GM23338 (cell line): Measurements from ENCODE around the gene SOD3. TPM values are rescaled to one million over a fixed set of nuclear protein-coding genes. Genes with fewer than 3 reads are reported as not detected.

ENCODE experiments used
- ATAC-seq: fragments of 200-7000 bp; cut with Tn5 transposase; 3 replicates; pipeline ENCODE4 v1.9.1; 2020
- DNase-seq: peaks from one replicate; pipeline ENCODE4 v3.0.0-alpha.2; 2015; ENCODE audit warnings: low spot score
- H2AFZ ChIP-seq: fragments of 200-600 bp; sonication (generic); 2 replicates; pipeline ENCODE4 v1.8.0; 2016; ENCODE audit warnings: antibody characterized with exemption, mild to moderate bottlenecking, moderate library complexity
- H3F3A ChIP-seq: fragments of 200-600 bp; sonication (generic); replicated peaks from 2 replicates; pipeline ENCODE4 v1.8.0; 2017; ENCODE audit warnings: antibody characterized with exemption, mixed run types, low read depth
- H3K27ac ChIP-seq: fragments of 200-600 bp; sonication (generic); 2 replicates; pipeline ENCODE4 v1.6.1; 2016; ENCODE audit warnings: low read depth
- H3K27me3 ChIP-seq: fragments of 200-600 bp; sonication (generic); 2 replicates; pipeline ENCODE4 v1.8.0; 2016; ENCODE audit warnings: mild to moderate bottlenecking, mixed run types, moderate library complexity; ENCODE audit not compliant: insufficient read depth
- H3K36me3 ChIP-seq: fragments of 200-600 bp; sonication (generic); 2 replicates; pipeline ENCODE4 v1.8.0; 2016; ENCODE audit warnings: mild to moderate bottlenecking; ENCODE audit not compliant: insufficient read depth
- H3K4me1 ChIP-seq: fragments of 200-600 bp; sonication (generic); 2 replicates; pipeline ENCODE4 v1.8.0; 2016; ENCODE audit warnings: mild to moderate bottlenecking, moderate library complexity; ENCODE audit not compliant: insufficient read depth
- H3K4me2 ChIP-seq: fragments of 200-600 bp; sonication (generic); 2 replicates; pipeline ENCODE4 v1.7.1; 2017; ENCODE audit warnings: mixed run types
- H3K4me3 ChIP-seq: fragments of 200-600 bp; sonication (generic); 2 replicates; pipeline ENCODE4 v1.6.1; 2016; ENCODE audit warnings: mixed run types
- H3K79me2 ChIP-seq: fragments of 200-600 bp; sonication (generic); replicated peaks from 2 replicates; pipeline ENCODE4 v1.8.0; 2017; ENCODE audit warnings: mild to moderate bottlenecking; ENCODE audit not compliant: insufficient read depth
- H3K9me2 ChIP-seq: fragments of 200-600 bp; sonication (generic); 2 replicates; pipeline ENCODE4 v1.8.0; 2017; ENCODE audit not compliant: insufficient read depth
- H4K20me1 ChIP-seq: fragments of 200-600 bp; sonication (generic); replicated peaks from 2 replicates; pipeline ENCODE4 v1.8.0; 2017; ENCODE audit warnings: mild to moderate bottlenecking; ENCODE audit not compliant: insufficient read depth
- H3K27ac Mint-ChIP-seq: 2 replicates; pipeline ENCODE4 v1.8.0; 2020; ENCODE audit warnings: inconsistent platforms, mild to moderate bottlenecking, moderate library complexity, mixed read lengths
- H3K27me3 Mint-ChIP-seq: 3 replicates; pipeline ENCODE4 v1.8.0; 2022; ENCODE audit warnings: low read depth, mild to moderate bottlenecking, moderate library complexity, mixed read lengths, inconsistent platforms; ENCODE audit not compliant: insufficient read depth, poor library complexity
- H3K36me3 Mint-ChIP-seq: 3 replicates; pipeline ENCODE4 v1.8.0; 2021; ENCODE audit warnings: low read depth, mild to moderate bottlenecking, inconsistent platforms, moderate library complexity, mixed read lengths
- H3K4me1 Mint-ChIP-seq: 3 replicates; pipeline ENCODE4 v1.8.0; 2020; ENCODE audit warnings: mild to moderate bottlenecking, inconsistent platforms, mixed read lengths
- H3K4me3 Mint-ChIP-seq: 3 replicates; pipeline ENCODE4 v1.8.0; 2021; ENCODE audit warnings: moderate library complexity, mild to moderate bottlenecking, inconsistent platforms, mixed read lengths
- H3K9me3 Mint-ChIP-seq: 3 replicates; pipeline ENCODE4 v1.8.0; 2020; ENCODE audit warnings: moderate library complexity, mild to moderate bottlenecking, inconsistent platforms, mixed read lengths
- CREB1 ChIP-seq: fragments of 250-450 bp; sonication (Bioruptor Pico); IDR thresholded peaks from 2 replicates; pipeline ENCODE4 v1.5.0; 2020; ENCODE audit warnings: low read depth, mild to moderate bottlenecking, moderate library complexity
- EZH2 ChIP-seq: fragments of 200-600 bp; sonication (generic); IDR thresholded peaks from one replicate; pipeline ENCODE4 v1.8.0; 2017; ENCODE audit warnings: antibody characterized with exemption, mild to moderate bottlenecking, low read depth; ENCODE audit not compliant: unreplicated experiment
- EZH2phosphoT487 ChIP-seq: fragments of 200-600 bp; sonication (generic); IDR thresholded peaks from one replicate; pipeline ENCODE4 v1.8.1; 2018; ENCODE audit warnings: antibody characterized with exemption; ENCODE audit not compliant: unreplicated experiment
- JUNB ChIP-seq: IDR thresholded peaks from one replicate; pipeline ENCODE4 v1.6.1; 2016; ENCODE audit warnings: antibody characterized with exemption; ENCODE audit not compliant: unreplicated experiment
- NANOG ChIP-seq: IDR thresholded peaks from 2 replicates; pipeline ENCODE4 v1.6.1; 2016; ENCODE audit warnings: antibody characterized with exemption, borderline replicate concordance
- POLR2AphosphoS5 ChIP-seq: IDR thresholded peaks from 2 replicates; pipeline ENCODE4 v1.6.1; 2016; ENCODE audit warnings: antibody characterized with exemption, low read depth
- STAT1 ChIP-seq: IDR thresholded peaks from one replicate; pipeline ENCODE4 v1.6.1; 2016; ENCODE audit warnings: antibody characterized with exemption; ENCODE audit not compliant: unreplicated experiment
- ZNF114 ChIP-seq: fragments of 250-450 bp; sonication (Bioruptor Pico); IDR thresholded peaks from 2 replicates; pipeline ENCODE4 v1.5.0; 2020; ENCODE audit warnings: mild to moderate bottlenecking, moderate library complexity
- ZNF331 ChIP-seq: fragments of 250-450 bp; sonication (Bioruptor Pico); IDR thresholded peaks from 2 replicates; pipeline ENCODE4 v1.5.0; 2020; ENCODE audit warnings: low read depth, mild to moderate bottlenecking, moderate library complexity
- polyA plus RNA-seq: library from polyadenylated mRNA; unstranded; fragments of >200 nt; fragmentation: Nextera tagmentation; extraction: Ambion mirVana; gene quantifications from 2 replicates; pipeline ENCODE4 v1.2.1, GENCODE V29; 2016
- total RNA-seq: library from RNA; depleted of rRNA; stranded (reverse); fragments of >200 nt; shearing (Covaris generic); gene quantifications from 2 replicates; pipeline ENCODE4 v1.2.3, GENCODE V29; 2014
- TF ChIP-seq, protein P1 (sequence below), 2 experiments: fragments of 200-600 bp in 1 of 2; sonication (generic) in 1 of 2; conservative IDR thresholded peaks; 2 replicates each; pipeline versions ENCODE4 v1.5.1 to v1.6.1; 2016 to 2017; ENCODE audit warnings: antibody characterized with exemption in 2 of 2, low read depth in 2 of 2, mild to moderate bottlenecking in 2 of 2, moderate library complexity in 1 of 2
- TF ChIP-seq, protein P2 (sequence below): fragments of 250-450 bp; sonication (Bioruptor Pico); IDR thresholded peaks from 2 replicates; pipeline ENCODE4 v1.5.0; 2020; ENCODE audit warnings: mild to moderate bottlenecking, moderate library complexity
- TF ChIP-seq, protein P3 (sequence below): IDR thresholded peaks from 2 replicates; pipeline ENCODE4 v1.6.1; 2016; ENCODE audit warnings: antibody characterized with exemption
- TF ChIP-seq, protein P4 (sequence below): IDR thresholded peaks from one replicate; pipeline ENCODE4 v1.6.1; 2018; ENCODE audit warnings: antibody characterized with exemption; ENCODE audit not compliant: unreplicated experiment

SOD3 gene
- total and polyA plus RNA-seq, 2 experiments from 2014 or later: 7.5 to 11.8 TPM

DNA sequence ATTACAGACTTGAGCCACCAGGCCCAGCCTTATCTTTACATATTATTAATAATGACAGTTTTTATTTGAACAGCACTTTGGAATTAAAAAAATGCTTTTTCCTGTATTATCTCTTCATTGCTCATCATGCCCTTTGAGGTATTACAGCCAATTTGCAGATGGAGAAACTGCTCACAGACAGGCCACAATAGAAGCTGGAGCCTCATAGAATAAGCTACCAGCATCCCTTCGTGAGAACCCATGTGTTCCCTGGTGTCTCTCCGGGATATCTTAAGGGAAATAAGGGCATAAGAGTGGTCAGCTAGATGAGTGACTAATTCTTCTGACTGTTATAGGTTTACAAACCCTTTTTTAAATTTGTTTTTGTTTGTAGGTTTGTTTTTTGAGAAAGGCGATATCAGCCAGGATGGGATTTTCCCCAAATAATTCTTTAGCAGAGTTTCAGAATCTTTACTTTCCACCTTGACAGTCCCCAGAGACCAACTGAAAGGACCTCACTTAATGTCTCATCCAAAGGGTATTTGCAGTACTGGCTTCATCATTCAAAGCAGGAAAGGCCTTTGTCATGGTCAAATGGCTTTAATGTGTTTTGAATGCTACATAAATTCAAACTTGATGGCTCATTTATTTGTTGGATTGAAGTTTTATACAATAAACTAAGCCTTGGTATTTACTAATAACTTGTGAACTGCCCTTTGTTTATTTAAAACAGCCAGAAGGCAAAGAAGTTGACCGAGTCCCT, 48.0 kb upstream of the SOD3 start:
- Histone ChIP-seq H4K20me1 (no peaks in the 10 kb centered on the region), H3K4me1 (peaks cover 16% of the 10 kb centered on the region; the same call in 1 of the 2 replicates), H2AFZ (no peak overlapping the region), H3K79me2 (no peaks in the 10 kb centered on the region), H3K9me2 (peaks cover 4% of the 10 kb centered on the region), H3K4me3 (no peak overlapping the region), H3F3A (no peaks in the 10 kb centered on the region), H3K27ac (no peak overlapping the region), H3K27me3 (no peaks in the 10 kb centered on the region), H3K4me2 (no peak overlapping the region), H3K36me3 (no peaks in the 10 kb centered on the region)
- DNase-seq: no peak
- TF ChIP-seq, protein P1, sequence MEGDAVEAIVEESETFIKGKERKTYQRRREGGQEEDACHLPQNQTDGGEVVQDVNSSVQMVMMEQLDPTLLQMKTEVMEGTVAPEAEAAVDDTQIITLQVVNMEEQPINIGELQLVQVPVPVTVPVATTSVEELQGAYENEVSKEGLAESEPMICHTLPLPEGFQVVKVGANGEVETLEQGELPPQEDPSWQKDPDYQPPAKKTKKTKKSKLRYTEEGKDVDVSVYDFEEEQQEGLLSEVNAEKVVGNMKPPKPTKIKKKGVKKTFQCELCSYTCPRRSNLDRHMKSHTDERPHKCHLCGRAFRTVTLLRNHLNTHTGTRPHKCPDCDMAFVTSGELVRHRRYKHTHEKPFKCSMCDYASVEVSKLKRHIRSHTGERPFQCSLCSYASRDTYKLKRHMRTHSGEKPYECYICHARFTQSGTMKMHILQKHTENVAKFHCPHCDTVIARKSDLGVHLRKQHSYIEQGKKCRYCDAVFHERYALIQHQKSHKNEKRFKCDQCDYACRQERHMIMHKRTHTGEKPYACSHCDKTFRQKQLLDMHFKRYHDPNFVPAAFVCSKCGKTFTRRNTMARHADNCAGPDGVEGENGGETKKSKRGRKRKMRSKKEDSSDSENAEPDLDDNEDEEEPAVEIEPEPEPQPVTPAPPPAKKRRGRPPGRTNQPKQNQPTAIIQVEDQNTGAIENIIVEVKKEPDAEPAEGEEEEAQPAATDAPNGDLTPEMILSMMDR (conservative IDR thresholded peaks at IDR 0.05; ENCODE audit: low read depth in 2 of 2): no peak
- no peak for TF ChIP-seq EZH2
- TF ChIP-seq ZNF331 (CRISPR knock-in tag): no peak
- no peak for TF ChIP-seq STAT1
- no peak for TF ChIP-seq JUNB
- no peak for TF ChIP-seq CREB1 (CRISPR knock-in tag)
- TF ChIP-seq, protein P2, sequence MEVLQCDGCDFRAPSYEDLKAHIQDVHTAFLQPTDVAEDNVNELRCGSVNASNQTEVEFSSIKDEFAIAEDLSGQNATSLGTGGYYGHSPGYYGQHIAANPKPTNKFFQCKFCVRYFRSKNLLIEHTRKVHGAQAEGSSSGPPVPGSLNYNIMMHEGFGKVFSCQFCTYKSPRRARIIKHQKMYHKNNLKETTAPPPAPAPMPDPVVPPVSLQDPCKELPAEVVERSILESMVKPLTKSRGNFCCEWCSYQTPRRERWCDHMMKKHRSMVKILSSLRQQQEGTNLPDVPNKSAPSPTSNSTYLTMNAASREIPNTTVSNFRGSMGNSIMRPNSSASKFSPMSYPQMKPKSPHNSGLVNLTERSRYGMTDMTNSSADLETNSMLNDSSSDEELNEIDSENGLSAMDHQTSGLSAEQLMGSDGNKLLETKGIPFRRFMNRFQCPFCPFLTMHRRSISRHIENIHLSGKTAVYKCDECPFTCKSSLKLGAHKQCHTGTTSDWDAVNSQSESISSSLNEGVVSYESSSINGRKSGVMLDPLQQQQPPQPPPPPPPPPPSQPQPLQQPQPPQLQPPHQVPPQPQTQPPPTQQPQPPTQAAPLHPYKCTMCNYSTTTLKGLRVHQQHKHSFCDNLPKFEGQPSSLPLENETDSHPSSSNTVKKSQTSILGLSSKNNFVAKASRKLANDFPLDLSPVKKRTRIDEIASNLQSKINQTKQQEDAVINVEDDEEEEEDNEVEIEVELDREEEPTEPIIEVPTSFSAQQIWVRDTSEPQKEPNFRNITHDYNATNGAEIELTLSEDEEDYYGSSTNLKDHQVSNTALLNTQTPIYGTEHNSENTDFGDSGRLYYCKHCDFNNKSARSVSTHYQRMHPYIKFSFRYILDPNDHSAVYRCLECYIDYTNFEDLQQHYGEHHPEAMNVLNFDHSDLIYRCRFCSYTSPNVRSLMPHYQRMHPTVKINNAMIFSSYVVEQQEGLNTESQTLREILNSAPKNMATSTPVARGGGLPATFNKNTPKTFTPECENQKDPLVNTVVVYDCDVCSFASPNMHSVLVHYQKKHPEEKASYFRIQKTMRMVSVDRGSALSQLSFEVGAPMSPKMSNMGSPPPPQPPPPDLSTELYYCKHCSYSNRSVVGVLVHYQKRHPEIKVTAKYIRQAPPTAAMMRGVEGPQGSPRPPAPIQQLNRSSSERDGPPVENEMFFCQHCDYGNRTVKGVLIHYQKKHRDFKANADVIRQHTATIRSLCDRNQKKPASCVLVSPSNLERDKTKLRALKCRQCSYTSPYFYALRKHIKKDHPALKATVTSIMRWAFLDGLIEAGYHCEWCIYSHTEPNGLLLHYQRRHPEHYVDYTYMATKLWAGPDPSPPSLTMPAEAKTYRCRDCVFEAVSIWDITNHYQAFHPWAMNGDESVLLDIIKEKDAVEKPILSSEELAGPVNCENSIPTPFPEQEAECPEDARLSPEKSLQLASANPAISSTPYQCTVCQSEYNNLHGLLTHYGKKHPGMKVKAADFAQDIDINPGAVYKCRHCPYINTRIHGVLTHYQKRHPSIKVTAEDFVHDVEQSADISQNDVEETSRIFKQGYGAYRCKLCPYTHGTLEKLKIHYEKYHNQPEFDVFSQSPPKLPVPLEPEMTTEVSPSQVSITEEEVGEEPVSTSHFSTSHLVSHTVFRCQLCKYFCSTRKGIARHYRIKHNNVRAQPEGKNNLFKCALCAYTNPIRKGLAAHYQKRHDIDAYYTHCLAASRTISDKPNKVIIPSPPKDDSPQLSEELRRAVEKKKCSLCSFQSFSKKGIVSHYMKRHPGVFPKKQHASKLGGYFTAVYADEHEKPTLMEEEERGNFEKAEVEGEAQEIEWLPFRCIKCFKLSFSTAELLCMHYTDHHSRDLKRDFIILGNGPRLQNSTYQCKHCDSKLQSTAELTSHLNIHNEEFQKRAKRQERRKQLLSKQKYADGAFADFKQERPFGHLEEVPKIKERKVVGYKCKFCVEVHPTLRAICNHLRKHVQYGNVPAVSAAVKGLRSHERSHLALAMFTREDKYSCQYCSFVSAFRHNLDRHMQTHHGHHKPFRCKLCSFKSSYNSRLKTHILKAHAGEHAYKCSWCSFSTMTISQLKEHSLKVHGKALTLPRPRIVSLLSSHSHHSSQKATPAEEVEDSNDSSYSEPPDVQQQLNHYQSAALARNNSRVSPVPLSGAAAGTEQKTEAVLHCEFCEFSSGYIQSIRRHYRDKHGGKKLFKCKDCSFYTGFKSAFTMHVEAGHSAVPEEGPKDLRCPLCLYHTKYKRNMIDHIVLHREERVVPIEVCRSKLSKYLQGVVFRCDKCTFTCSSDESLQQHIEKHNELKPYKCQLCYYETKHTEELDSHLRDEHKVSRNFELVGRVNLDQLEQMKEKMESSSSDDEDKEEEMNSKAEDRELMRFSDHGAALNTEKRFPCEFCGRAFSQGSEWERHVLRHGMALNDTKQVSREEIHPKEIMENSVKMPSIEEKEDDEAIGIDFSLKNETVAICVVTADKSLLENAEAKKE (CRISPR knock-in tag): no peak
- no peak for TF ChIP-seq ZNF114 (CRISPR knock-in tag)
- TF ChIP-seq, protein P3, sequence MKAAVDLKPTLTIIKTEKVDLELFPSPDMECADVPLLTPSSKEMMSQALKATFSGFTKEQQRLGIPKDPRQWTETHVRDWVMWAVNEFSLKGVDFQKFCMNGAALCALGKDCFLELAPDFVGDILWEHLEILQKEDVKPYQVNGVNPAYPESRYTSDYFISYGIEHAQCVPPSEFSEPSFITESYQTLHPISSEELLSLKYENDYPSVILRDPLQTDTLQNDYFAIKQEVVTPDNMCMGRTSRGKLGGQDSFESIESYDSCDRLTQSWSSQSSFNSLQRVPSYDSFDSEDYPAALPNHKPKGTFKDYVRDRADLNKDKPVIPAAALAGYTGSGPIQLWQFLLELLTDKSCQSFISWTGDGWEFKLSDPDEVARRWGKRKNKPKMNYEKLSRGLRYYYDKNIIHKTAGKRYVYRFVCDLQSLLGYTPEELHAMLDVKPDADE: no peak
- no peak for TF ChIP-seq NANOG
- no peak for TF ChIP-seq POLR2AphosphoS5
- TF ChIP-seq EZH2phosphoT487: no peak
- TF ChIP-seq, protein P4, sequence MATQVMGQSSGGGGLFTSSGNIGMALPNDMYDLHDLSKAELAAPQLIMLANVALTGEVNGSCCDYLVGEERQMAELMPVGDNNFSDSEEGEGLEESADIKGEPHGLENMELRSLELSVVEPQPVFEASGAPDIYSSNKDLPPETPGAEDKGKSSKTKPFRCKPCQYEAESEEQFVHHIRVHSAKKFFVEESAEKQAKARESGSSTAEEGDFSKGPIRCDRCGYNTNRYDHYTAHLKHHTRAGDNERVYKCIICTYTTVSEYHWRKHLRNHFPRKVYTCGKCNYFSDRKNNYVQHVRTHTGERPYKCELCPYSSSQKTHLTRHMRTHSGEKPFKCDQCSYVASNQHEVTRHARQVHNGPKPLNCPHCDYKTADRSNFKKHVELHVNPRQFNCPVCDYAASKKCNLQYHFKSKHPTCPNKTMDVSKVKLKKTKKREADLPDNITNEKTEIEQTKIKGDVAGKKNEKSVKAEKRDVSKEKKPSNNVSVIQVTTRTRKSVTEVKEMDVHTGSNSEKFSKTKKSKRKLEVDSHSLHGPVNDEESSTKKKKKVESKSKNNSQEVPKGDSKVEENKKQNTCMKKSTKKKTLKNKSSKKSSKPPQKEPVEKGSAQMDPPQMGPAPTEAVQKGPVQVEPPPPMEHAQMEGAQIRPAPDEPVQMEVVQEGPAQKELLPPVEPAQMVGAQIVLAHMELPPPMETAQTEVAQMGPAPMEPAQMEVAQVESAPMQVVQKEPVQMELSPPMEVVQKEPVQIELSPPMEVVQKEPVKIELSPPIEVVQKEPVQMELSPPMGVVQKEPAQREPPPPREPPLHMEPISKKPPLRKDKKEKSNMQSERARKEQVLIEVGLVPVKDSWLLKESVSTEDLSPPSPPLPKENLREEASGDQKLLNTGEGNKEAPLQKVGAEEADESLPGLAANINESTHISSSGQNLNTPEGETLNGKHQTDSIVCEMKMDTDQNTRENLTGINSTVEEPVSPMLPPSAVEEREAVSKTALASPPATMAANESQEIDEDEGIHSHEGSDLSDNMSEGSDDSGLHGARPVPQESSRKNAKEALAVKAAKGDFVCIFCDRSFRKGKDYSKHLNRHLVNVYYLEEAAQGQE: no peak
- Mint-ChIP-seq H3K36me3 (no peaks in the 10 kb centered on the region), H3K27ac (no peak overlapping the region), H3K9me3 (no peaks in the 10 kb centered on the region), H3K4me1 (peaks cover 12% of the 10 kb centered on the region), H3K4me3 (no peak overlapping the region), H3K27me3 (peaks cover 2% of the 10 kb centered on the region)
- no peak for ATAC-seq
